ENCODE data around the gene TXN2. TPM values are rescaled to one million over a fixed set of nuclear protein-coding genes. Genes with fewer than 3 reads are reported as not detected.

The TXN2 gene
- total and polyA plus RNA-seq, 2 experiments from 2014 or later: 23.0 to 50.3 TPM

- H3K4me1 ChIP-seq (ENCODE audit: insufficient read depth): peaks cover 3% of the 10 kb centered on the region; the same call in 1 of the 2 replicates
- no peaks in the 10 kb centered on the region for H3K36me3 Mint-ChIP-seq (ENCODE audit: low read depth)
- H3K27me3 Mint-ChIP-seq (ENCODE audit: insufficient read depth, low read depth, poor library complexity): peaks cover 12% of the 10 kb centered on the region
- H3K9me3 Mint-ChIP-seq: no peaks in the 10 kb centered on the region
- TF ChIP-seq EZH2 (IDR thresholded peaks at IDR 0.05; ENCODE audit: low read depth, unreplicated experiment): no peak
- no peak for TF ChIP-seq ETS1 (IDR thresholded peaks at IDR 0.05)
- no peak for TF ChIP-seq POLR2AphosphoS5 (IDR thresholded peaks at IDR 0.05; ENCODE audit: low read depth)
- TF ChIP-seq ZNF114 (CRISPR knock-in tag; IDR thresholded peaks at IDR 0.05): no peak
- no peak for TF ChIP-seq NANOG (IDR thresholded peaks at IDR 0.05; ENCODE audit: borderline replicate concordance)
- no peak for TF ChIP-seq EZH2phosphoT487 (IDR thresholded peaks at IDR 0.05; ENCODE audit: unreplicated experiment)
- no peak for TF ChIP-seq REST (IDR thresholded peaks at IDR 0.05; ENCODE audit: unreplicated experiment)
- no peak for TF ChIP-seq CREB1 (CRISPR knock-in tag; IDR thresholded peaks at IDR 0.05; ENCODE audit: low read depth)
- TF ChIP-seq CTCF (conservative IDR thresholded peaks at IDR 0.05; ENCODE audit: low read depth in 2 of 2): no peak
- TF ChIP-seq ZNF462 (CRISPR knock-in tag; IDR thresholded peaks at IDR 0.05): no peak
- TF ChIP-seq ZNF331 (CRISPR knock-in tag; IDR thresholded peaks at IDR 0.05; ENCODE audit: low read depth): no peak
- TF ChIP-seq STAT1 (IDR thresholded peaks at IDR 0.05; ENCODE audit: unreplicated experiment): no peak
- TF ChIP-seq JUNB (IDR thresholded peaks at IDR 0.05; ENCODE audit: unreplicated experiment): no peak
- no peak overlapping the region for H2AFZ ChIP-seq
- no peak overlapping the region for H3K27ac ChIP-seq (ENCODE audit: low read depth)
- H3F3A ChIP-seq (replicated peaks; ENCODE audit: low read depth): no peaks in the 10 kb centered on the region
- no peaks in the 10 kb centered on the region for H3K79me2 ChIP-seq (replicated peaks; ENCODE audit: insufficient read depth)
- H3K27ac Mint-ChIP-seq: no peak overlapping the region
- no peaks in the 10 kb centered on the region for H3K9me2 ChIP-seq (ENCODE audit: insufficient read depth)
- DNase-seq (ENCODE audit: low spot score) (no peak), ATAC-seq (peak; percentile 28; the same call in 2 of the 3 replicates)
- H3K27me3 ChIP-seq (ENCODE audit: insufficient read depth): no peaks in the 10 kb centered on the region
- H3K4me3 ChIP-seq: no peak overlapping the region
- H3K4me1 Mint-ChIP-seq: peaks cover 11% of the 10 kb centered on the region; the same call in 2 of the 3 replicates
- H3K36me3 ChIP-seq (ENCODE audit: insufficient read depth): no peaks in the 10 kb centered on the region
- H4K20me1 ChIP-seq (replicated peaks; ENCODE audit: insufficient read depth): no peaks in the 10 kb centered on the region
- no peak overlapping the region for H3K4me2 ChIP-seq
- H3K4me3 Mint-ChIP-seq: no peak overlapping the region
Measured at GRCh38 chr22:36442506-36443197, 38.8 kb downstream of the TXN2 start.

All from GM23338 (cell line).